MCF 10A (cell line): ENCODE measurements around the gene ADAMTS2. TPM values are rescaled to one million over a fixed set of nuclear protein-coding genes. Genes with fewer than 3 reads are reported as not detected.

Experiments used
- BruUV-seq: library from RNA; stranded (reverse); fragments of 400-500 nt; replicated peaks from 2 replicates; lab custom pipeline; 2021; lab: Mats Ljungman, UMichigan
- CTCF ChIA-PET: fragments of 300-600 bp; sonication (Branson Sonifier 250); formaldehyde crosslinking; extraction: SDS; loops from one replicate; lab custom pipeline; 2021; ENCODE audit warnings: antibody characterized with exemption, inconsistent platforms; lab: Yijun Ruan, JAX
- POLR2A ChIA-PET: fragments of 300-600, 350-650 bp; sonication (Branson Sonifier 250); formaldehyde crosslinking; extraction: SDS; loops from one replicate; lab custom pipeline; 2020; ENCODE audit warnings: antibody characterized with exemption, inconsistent platforms; lab: Yijun Ruan, JAX
- DNase-seq: peaks from one replicate; pipeline ENCODE4 v3.0.0-alpha.2; 2018; ENCODE audit not compliant: unreplicated experiment
- H3K27ac Mint-ChIP-seq: one replicate; pipeline ENCODE4 v1.8.0; 2022; ENCODE audit warnings: mild to moderate bottlenecking, low read depth, mixed read lengths; ENCODE audit not compliant: unreplicated experiment
- H3K27me3 Mint-ChIP-seq: one replicate; pipeline ENCODE4 v1.8.0; 2022; ENCODE audit warnings: mixed read lengths; ENCODE audit not compliant: insufficient read depth, unreplicated experiment
- H3K36me3 Mint-ChIP-seq: one replicate; pipeline ENCODE4 v1.8.0; 2022; ENCODE audit warnings: mild to moderate bottlenecking, moderate library complexity, mixed read lengths; ENCODE audit not compliant: insufficient read depth, unreplicated experiment
- H3K4me1 Mint-ChIP-seq: one replicate; pipeline ENCODE4 v1.8.0; 2022; ENCODE audit warnings: mixed read lengths; ENCODE audit not compliant: insufficient read depth, unreplicated experiment
- H3K4me3 Mint-ChIP-seq: one replicate; pipeline ENCODE4 v1.8.0; 2022; ENCODE audit warnings: mild to moderate bottlenecking, moderate library complexity, mixed read lengths; ENCODE audit not compliant: unreplicated experiment
- H3K9me3 Mint-ChIP-seq: one replicate; pipeline ENCODE4 v1.8.0; 2022; ENCODE audit warnings: mixed read lengths; ENCODE audit not compliant: unreplicated experiment
- CTCF ChIP-seq: fragments of 200-600 bp; IDR thresholded peaks from one replicate; pipeline ENCODE4 v1.8.0; 2022; ENCODE audit warnings: antibody characterized with exemption, mild to moderate bottlenecking; ENCODE audit not compliant: unreplicated experiment
- intact Hi-C: fragments of 100-400 bp; cut with micrococcal nuclease; formaldehyde crosslinking; loops from 2 replicates; pipeline ENCODE4 v1.14.1; 2022
- total RNA-seq: library from RNA; stranded (reverse); gene quantifications from 2 replicates; pipeline ENCODE4 v1.2.3, GENCODE V29; 2022

Gene ADAMTS2
- total RNA-seq, 1 experiment from 2014 or later = not detected

GRCh38 chr5:179225387-179225786 is 119.9 kb downstream of the ADAMTS2 start:
- H3K4me3 Mint-ChIP-seq = no peak overlapping the region
- intact Hi-C loops = no loop called here

GRCh38 chr5:179224741-179225140 is 120.5 kb downstream of the ADAMTS2 start:
- ChIA-PET POLR2A (no interaction called here), CTCF (interaction anchor here (0.5 to 0.7 kb wide), 2 partner anchors 269 to 384 kb away, joined by 3 to 4 read pairs; no protein-coding TSS in a partner anchor)
- Mint-ChIP-seq H3K4me3 (no peak overlapping the region), H3K27ac (no peak overlapping the region), H3K27me3 (peaks cover 6% of the 10 kb centered on the region), H3K9me3 (peaks cover 11% of the 10 kb centered on the region), H3K4me1 (no peaks in the 10 kb centered on the region), H3K36me3 (peaks cover 5% of the 10 kb centered on the region)
- intact Hi-C loops = no loop called here
- TF ChIP-seq CTCF = no peak
- BruUV-seq = no TSS peak
- no peak for DNase-seq

More at GRCh38 chr5:179225387-179225786, 119.9 kb downstream of the ADAMTS2 start:
- Mint-ChIP-seq H3K4me1 (no peaks in the 10 kb centered on the region), H3K36me3 (peaks cover 5% of the 10 kb centered on the region), H3K27ac (no peak overlapping the region), H3K27me3 (peaks cover 6% of the 10 kb centered on the region), H3K9me3 (peaks cover 11% of the 10 kb centered on the region)
- TF ChIP-seq CTCF = no peak
- DNase-seq = no peak
- BruUV-seq = no TSS peak
- POLR2A ChIA-PET = no interaction called here
- CTCF ChIA-PET = no interaction called here

- TF ChIP-seq CTCF = no peak
- H3K27me3 Mint-ChIP-seq = peaks cover 6% of the 10 kb centered on the region
Observed at GRCh38 chr5:179223961-179224360, 121.3 kb downstream of the ADAMTS2 start.

GRCh38 chr5:179223528-179223927 is 121.7 kb downstream of the ADAMTS2 start:
- intact Hi-C loops = no loop called here
- no peak overlapping the region for H3K27ac Mint-ChIP-seq
- ChIA-PET POLR2A (no interaction called here), CTCF (no interaction called here)
- no peaks in the 10 kb centered on the region for H3K4me1 Mint-ChIP-seq
- peaks cover 11% of the 10 kb centered on the region for H3K9me3 Mint-ChIP-seq
- no peak for DNase-seq
- TF ChIP-seq CTCF = no peak
- no peak overlapping the region for H3K4me3 Mint-ChIP-seq
- peaks cover 7% of the 10 kb centered on the region for H3K36me3 Mint-ChIP-seq
- H3K27me3 Mint-ChIP-seq = peaks cover 6% of the 10 kb centered on the region
- no TSS peak for BruUV-seq

More at GRCh38 chr5:179223961-179224360, 121.3 kb downstream of the ADAMTS2 start:
- BruUV-seq = no TSS peak
- ChIA-PET POLR2A (no interaction called here), CTCF (interaction anchor here (0.5 kb wide), 1 partner anchor 383 kb away, joined by 3 read pairs; no protein-coding TSS in a partner anchor)
- no peak for DNase-seq
- Mint-ChIP-seq H3K9me3 (peaks cover 11% of the 10 kb centered on the region), H3K4me1 (no peaks in the 10 kb centered on the region), H3K27ac (no peak overlapping the region), H3K4me3 (no peak overlapping the region), H3K36me3 (peaks cover 5% of the 10 kb centered on the region)
- intact Hi-C loops = no loop called here
